Measurements from ENCODE around the gene MACROD2.
"Not testable (repeated sequence)": the region's sequence is repeated elsewhere in the genome, so short reads cannot be mapped to it uniquely, and the experiment has no call there.

MACROD2 gene

GRCh38 chr20:15756002-15756753 is 1760.9 kb downstream of the MACROD2 start:
- DNase-seq, result no peak

GRCh38 chr20:15756754-15757115 is 1761.4 kb downstream of the MACROD2 start:
- no peak for DNase-seq

- DNase-seq, result no peak
These were observed 1764.3 kb downstream of the MACROD2 start for GRCh38 chr20:15759594-15759993.

GRCh38 chr20:15760001-15760621 is 1764.8 kb downstream of the MACROD2 start:
- no peak for DNase-seq

GRCh38 chr20:15763366-15763765 is 1768.0 kb downstream of the MACROD2 start:
- DNase-seq, result no peak

- DNase-seq, result no peak
These were observed 1772.3 kb downstream of the MACROD2 start for GRCh38 chr20:15767586-15767985.

- no peak for DNase-seq
These were observed 1772.9 kb downstream of the MACROD2 start for GRCh38 chr20:15767999-15768741.

GRCh38 chr20:15772826-15773225 is 1777.5 kb downstream of the MACROD2 start:
- no peak for DNase-seq

- DNase-seq, result no peak
These were observed 1779.6 kb downstream of the MACROD2 start for GRCh38 chr20:15774926-15775325.

- DNase-seq, result no peak
These were observed 1781.6 kb downstream of the MACROD2 start for GRCh38 chr20:15776770-15777466.

GRCh38 chr20:15784020-15784419 is 1788.7 kb downstream of the MACROD2 start:
- no peak for DNase-seq

- no peak for DNase-seq
These were observed 1793.8 kb downstream of the MACROD2 start for GRCh38 chr20:15789079-15789478.

GRCh38 chr20:15792855-15793254 is 1797.5 kb downstream of the MACROD2 start:
- DNase-seq, result no peak

- DNase-seq, result no peak
These were observed 1799.1 kb downstream of the MACROD2 start for GRCh38 chr20:15794409-15794808.

GRCh38 chr20:15795305-15796019 is 1800.1 kb downstream of the MACROD2 start:
- no peak for DNase-seq

GRCh38 chr20:15799871-15800270 is 1804.6 kb downstream of the MACROD2 start:
- DNase-seq, result no peak

GRCh38 chr20:15802020-15802419 is 1806.7 kb downstream of the MACROD2 start:
- no peak for DNase-seq

GRCh38 chr20:15805154-15805553 is 1809.8 kb downstream of the MACROD2 start:
- no peak for DNase-seq

- no peak for DNase-seq
These were observed 1810.8 kb downstream of the MACROD2 start for GRCh38 chr20:15806105-15806504.

GRCh38 chr20:15807271-15807670 is 1812.0 kb downstream of the MACROD2 start:
- DNase-seq, result no peak

- not testable (repeated sequence) for DNase-seq
These were observed 1812.5 kb downstream of the MACROD2 start for GRCh38 chr20:15807771-15808170.

- no peak for DNase-seq
These were observed 1816.6 kb downstream of the MACROD2 start for GRCh38 chr20:15811951-15812350.

GRCh38 chr20:15812696-15813095 is 1817.4 kb downstream of the MACROD2 start:
- DNase-seq, result no peak
